GM10847 (cell line): ENCODE data around the gene RFC1.

Source experiments
- POLR2A ChIP-seq: IDR thresholded peaks from 2 replicates; pipeline ENCODE4 v1.6.1; 2011; ENCODE audit not compliant: insufficient read length; ENCODE audit errors: extremely low read depth

Gene RFC1

DNA sequence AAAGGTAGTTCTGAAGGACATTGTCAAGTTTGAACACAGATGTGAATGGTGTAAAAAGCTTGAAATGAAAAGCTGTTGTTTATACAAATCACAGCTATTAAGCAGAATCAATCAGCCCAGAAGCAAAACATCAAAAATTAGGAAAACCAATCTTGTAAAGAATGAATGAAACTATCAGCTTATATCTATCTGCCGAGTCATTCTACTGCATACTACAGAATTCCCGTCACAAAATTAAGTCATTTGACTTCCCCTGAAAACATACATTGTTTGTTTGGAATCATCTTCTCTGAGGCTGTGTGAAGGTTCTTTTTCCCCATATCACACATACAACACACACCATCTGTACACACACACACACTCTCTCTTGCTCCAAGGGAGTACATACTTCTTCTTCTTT, 80.3 kb downstream of the RFC1 start:
- TF ChIP-seq POLR2A = no peak

DNA sequence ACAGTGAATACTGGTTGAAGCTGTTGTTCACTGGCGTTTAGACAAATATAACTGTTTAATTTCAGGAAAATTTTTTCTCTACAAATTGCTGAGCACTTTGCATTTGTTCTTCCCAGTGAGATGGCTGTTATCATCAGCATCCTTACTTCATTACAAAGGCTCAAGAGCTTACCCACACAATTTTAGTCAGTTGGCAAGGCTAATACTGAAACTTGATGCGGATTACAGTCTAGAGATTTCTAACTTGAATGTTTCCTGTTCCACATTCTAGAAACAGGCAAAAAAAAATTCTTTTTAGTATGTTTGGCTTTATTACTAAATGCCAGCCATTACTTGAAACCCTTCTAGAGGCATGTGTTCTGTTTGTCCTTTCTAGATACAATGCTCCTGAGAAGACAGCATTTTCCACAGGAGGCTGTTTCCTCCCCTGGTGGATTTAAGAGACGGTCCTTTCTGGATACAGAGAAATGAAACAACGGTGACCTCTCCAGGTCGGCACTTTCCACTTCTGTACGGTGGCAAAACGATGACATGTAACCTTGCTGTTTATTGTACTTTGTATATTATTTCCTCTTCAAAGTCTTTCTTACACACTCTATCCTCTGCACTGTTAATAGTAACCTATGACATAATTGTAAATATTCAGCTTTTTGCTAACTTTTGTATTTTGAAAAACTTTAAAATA, 80.9 kb downstream of the RFC1 start:
- no peak for TF ChIP-seq POLR2A

DNA sequence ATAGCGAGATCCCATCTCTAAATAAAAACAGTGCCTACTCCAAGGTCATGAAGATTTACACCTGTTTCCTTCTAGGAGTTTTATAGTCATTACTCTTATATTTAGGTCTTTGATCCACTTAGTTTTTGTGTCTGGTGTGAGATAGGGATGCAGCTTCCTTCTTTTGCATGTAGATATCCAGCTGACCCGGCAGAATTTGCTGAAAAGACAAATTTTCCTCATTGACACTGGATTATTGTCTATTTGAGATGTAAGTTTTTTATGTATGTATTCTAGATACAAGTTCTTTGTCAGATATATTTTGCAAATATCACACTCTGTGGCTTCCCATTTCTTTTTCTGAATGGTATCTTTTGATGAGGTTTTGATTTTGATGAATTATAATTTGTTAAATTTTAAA, 85.4 kb downstream of the RFC1 start:
- no peak for TF ChIP-seq POLR2A

DNA sequence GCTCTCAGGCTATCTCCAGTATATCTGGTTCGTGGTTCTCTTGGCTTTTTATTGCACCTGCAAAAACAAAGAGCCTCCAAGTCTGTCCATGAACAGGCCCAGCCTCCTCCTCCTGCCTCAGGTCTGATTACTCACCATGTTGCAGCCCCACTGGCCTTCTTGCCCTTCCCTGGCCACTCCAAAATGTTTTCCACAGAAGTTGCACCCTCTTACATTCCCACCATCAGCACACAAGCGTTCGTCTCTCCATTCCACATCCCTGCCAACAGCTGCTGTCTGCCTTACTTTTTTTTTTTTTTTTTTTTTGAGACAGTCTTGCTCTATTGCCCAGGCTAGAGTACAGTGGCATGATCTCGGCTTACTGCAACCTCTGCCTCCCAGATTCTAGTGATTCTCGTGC, 86.7 kb downstream of the RFC1 start:
- no peak for TF ChIP-seq POLR2A

DNA sequence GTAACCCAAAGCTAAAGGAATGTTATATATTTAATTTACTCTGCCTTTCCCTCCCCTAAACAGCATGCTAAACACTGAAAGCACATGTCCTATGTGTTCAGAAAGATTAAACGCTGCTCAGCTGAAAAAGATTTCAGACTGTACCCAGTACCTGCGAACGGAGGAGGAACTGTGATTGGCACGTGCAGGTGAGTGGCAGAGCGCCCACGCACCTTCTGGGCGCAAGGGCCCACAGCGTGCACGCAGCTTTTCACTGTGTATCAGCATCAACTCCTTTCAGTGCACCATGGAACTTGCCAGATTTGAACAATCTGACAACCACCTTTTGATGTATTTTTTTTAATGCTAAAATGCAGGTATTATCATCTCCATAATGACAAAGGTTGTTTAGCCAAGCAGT, 87.7 kb downstream of the RFC1 start:
- TF ChIP-seq POLR2A = no peak

DNA sequence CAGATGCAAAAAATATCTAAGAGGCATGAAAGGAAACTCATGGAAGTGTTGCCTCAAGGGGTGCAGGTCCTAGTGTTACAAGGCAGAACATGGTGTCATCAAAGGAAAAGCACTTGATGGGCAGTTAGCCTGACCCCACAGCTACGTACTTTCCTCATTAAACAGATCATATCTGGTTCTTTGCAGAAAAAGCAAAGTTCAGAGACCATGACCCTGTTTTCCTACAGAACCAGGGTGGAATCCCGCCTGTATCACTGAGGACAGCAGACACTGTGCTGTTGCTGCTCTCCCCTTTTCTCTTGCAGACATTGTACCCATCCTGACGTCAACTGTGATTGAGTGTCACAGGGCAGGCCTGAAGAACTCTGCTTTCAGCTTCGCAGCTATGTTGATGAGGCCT, 91.7 kb downstream of the RFC1 start:
- no peak for TF ChIP-seq POLR2A

DNA sequence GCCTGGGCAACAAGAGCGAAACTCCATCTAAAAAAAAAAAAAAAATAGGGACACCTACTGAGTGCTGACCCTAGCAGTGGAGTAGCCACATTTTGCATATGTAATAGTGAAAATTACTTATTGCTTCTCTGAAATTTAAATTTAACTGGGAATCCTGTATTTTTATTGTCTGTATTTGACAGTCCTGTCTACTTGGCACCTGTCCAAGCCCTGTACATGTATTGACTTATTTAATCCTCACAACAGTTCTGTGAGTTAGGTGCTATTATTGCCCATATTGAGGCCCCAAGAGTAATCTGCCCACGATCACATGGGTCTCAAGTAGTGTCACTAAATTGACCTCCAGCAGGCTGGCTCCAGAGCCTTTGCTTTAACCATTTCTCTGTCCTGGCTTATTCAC, 102.3 kb downstream of the RFC1 start:
- no peak for TF ChIP-seq POLR2A

DNA sequence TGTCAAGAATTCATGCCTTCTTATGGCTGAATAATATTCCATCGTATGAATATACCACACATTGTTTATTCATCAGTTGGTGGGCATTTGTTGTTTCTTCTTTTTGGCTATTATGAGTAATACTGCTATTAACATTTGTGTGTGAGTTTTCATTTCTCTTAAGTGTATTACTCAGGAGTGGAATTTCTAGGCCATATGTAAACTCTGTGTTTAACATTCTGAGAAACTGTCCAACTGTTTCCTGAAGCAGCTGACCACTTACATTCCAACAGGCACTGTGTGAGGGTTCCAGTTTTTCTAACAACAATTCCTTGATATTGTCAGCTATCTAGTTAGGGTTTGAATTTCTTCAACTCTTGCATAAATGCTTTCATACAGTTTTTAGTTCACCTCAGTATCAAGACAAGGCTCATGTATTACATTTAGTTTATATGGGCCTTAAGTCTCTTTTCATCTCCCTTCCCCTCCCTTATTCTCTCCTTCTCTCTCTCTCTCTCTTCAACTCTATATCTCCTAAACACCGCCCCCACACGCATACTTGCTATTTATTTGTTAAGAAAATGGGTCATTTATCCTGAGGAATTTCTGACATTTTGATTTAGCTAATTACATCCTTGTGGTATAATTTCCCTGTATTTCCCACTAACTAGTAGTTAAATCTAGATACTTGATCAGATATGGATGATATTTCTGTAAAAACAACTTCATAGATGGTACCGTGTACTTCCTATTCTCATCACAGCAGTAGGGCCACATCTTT, 106.4 kb downstream of the RFC1 start:
- TF ChIP-seq POLR2A = no peak

DNA sequence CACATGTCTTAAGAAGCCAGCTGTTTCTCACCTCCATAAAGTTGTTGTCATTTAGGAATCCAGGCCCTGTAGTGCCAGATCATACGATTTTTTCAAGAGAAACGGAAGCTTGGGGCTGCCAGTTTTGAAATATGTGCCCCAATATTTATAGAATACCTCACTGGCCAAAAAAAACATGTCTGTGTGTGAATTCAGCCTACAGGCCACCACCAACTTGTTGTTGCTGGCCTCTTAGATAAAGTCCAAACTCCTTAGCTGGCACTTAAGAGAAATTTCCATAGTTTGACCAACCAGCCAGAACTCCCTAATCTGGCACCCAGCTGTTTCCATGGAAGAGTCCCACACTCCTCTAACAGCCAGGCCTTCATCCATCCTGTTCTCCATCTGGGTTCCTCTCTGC, 109.7 kb downstream of the RFC1 start:
- TF ChIP-seq POLR2A = no peak

DNA sequence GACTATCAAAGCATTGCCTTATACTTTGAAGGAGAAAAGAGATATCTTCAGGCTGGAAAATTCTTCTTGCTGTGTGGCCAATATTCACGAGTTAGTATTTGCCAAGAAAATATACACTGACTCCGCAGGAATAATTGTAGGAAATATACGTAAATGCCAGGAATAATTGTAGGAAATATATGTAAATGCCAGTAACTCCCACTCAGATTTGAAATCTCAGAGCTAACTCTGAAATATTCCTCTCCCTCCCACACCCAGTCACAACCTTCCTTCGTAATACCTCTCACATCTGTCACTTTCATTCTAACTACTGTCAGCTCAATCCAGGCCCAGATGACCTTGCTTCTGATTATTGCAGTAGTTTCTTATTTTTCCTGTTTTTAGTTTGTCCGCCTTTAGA, 110.3 kb downstream of the RFC1 start:
- no peak for TF ChIP-seq POLR2A

DNA sequence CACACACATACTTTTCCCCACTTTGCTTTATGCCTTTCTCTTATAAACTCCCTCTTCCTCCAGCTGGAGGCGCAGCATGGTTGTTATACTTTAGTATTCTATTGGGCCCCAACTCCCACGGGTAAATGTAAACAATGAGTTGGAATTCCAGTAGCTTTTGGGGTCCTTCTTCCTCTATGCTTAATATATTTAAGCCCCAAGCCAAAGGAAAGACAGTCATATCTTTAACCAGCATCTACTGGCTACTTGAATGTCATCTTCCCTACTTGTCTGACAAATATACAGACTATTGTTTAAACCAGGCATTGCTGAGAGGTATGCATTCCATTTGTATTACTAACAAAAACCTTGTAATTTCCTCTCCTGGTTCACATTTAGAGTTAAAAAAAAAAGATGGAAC, 110.9 kb downstream of the RFC1 start:
- TF ChIP-seq POLR2A = no peak

DNA sequence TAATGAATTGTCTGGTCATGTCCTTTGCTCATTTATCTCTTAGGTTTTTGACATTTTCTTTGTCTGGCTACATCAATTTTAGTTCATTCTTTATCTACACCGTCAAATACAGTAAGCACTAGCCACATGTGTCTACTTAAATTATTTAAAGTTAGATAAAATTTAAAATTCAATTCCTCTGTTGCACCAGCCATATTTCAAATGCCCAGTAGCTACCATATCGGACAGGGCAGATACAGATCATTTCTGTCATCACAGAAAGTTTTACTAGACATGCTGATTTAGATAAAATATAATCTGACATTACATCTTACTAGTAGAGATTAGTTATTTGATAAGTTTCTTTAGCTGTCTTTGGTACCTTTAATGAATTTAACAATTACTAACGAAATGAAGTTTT, 122.7 kb downstream of the RFC1 start:
- TF ChIP-seq POLR2A = no peak
